DMS53 treated with DMSO at 0.1 percent for 48 hours (cell line): Measurements from ENCODE around the gene CCDC187.
A peak's percentile ranks its signal among the peaks of the same experiment; 100 is the strongest.
"Not testable (repeated sequence)": the region's sequence is repeated elsewhere in the genome, so short reads cannot be mapped to it uniquely, and the experiment has no call there.

Experiments
- DNase-seq: peaks from one replicate; lab custom pipeline; 2025; ENCODE audit not compliant: unreplicated experiment; lab: John Stamatoyannopoulos, UW

CCDC187 gene

GRCh38 chr9:136303825-136304416 lies at the start of gene CCDC187:
Gene CCDC187 (minus strand): TSS chr9:136304094. CDS start chr9:136303830, 264 bp downstream.
- DNase-seq, result no peak

- DNase-seq, result no peak
Observed at GRCh38 chr9:136353088-136353487, 49.2 kb upstream of the CCDC187 start.

GRCh38 chr9:136352682-136353081 lies 48.8 kb upstream of the CCDC187 start:
- peak; percentile 47 for DNase-seq

- not testable (repeated sequence) for DNase-seq
Observed at GRCh38 chr9:136351868-136352267, 48.0 kb upstream of the CCDC187 start.

- DNase-seq, result no peak
Observed at GRCh38 chr9:136351252-136351800, 47.4 kb upstream of the CCDC187 start.

- DNase-seq, result no peak
Observed at GRCh38 chr9:136349546-136349945, 45.7 kb upstream of the CCDC187 start.

- DNase-seq, result no peak
Observed at GRCh38 chr9:136348691-136349090, 44.8 kb upstream of the CCDC187 start.

- no peak for DNase-seq
Observed at GRCh38 chr9:136347472-136348256, 43.8 kb upstream of the CCDC187 start.

- DNase-seq, result no peak
Observed at GRCh38 chr9:136346927-136347465, 43.1 kb upstream of the CCDC187 start.

GRCh38 chr9:136346157-136346481 lies 42.2 kb upstream of the CCDC187 start:
- DNase-seq, result no peak

- DNase-seq, result peak; percentile 37
Observed at GRCh38 chr9:136345281-136346156, 41.6 kb upstream of the CCDC187 start.

- DNase-seq, result no peak
Observed at GRCh38 chr9:136344544-136345280, 40.8 kb upstream of the CCDC187 start.

- DNase-seq, result no peak
Observed at GRCh38 chr9:136343884-136344269, 40.0 kb upstream of the CCDC187 start.

GRCh38 chr9:136343121-136343883 lies 39.4 kb upstream of the CCDC187 start:
- DNase-seq, result no peak

GRCh38 chr9:136342181-136343120 lies 38.6 kb upstream of the CCDC187 start:
- no peak for DNase-seq

- no peak for DNase-seq
Observed at GRCh38 chr9:136341769-136342168, 37.9 kb upstream of the CCDC187 start.

- no peak for DNase-seq
Observed at GRCh38 chr9:136341042-136341655, 37.3 kb upstream of the CCDC187 start.

GRCh38 chr9:136340356-136341041 lies 36.6 kb upstream of the CCDC187 start:
- no peak for DNase-seq
